ENCODE measurements around the gene ETDB.
"Not testable (repeated sequence)": the region's sequence is repeated elsewhere in the genome, so short reads cannot be mapped to it uniquely, and the experiment has no call there.

Gene ETDB

GRCh38 chrX:135099493-135099783 is 20.9 kb downstream of the ETDB start (continued):
- TF ChIP-seq CREB5 (CRISPR knock-in tag; IDR thresholded peaks at IDR 0.05; ENCODE audit: low read depth): no peak
- TF ChIP-seq ZNF8 (CRISPR knock-in tag; IDR thresholded peaks at IDR 0.05): no peak
- no peak for TF ChIP-seq ZC3H10 (CRISPR knock-in tag; IDR thresholded peaks at IDR 0.05)
- no peak for TF ChIP-seq CSRNP3 (CRISPR knock-in tag; IDR thresholded peaks at IDR 0.05)
- TF ChIP-seq TOX (CRISPR knock-in tag; IDR thresholded peaks at IDR 0.05; ENCODE audit: borderline replicate concordance): no peak
- no peak for TF ChIP-seq OSR1 (CRISPR knock-in tag; IDR thresholded peaks at IDR 0.05)
- TF ChIP-seq TCF4 (CRISPR knock-in tag; IDR thresholded peaks at IDR 0.05; ENCODE audit: borderline replicate concordance): no peak
- TF ChIP-seq ISL1 (CRISPR knock-in tag; IDR thresholded peaks at IDR 0.05): no peak
- TF ChIP-seq ESRRG (CRISPR knock-in tag; IDR thresholded peaks at IDR 0.05): no peak

- ATAC-seq: not testable (repeated sequence)
These were observed 23.1 kb downstream of the ETDB start for GRCh38 chrX:135097196-135097744.

- TF ChIP-seq ZNF565 (CRISPR knock-in tag; conservative IDR thresholded peaks at IDR 0.05; ENCODE audit: low read depth) (no peak), TOX (CRISPR knock-in tag; IDR thresholded peaks at IDR 0.05; ENCODE audit: borderline replicate concordance) (no peak), CREB5 (CRISPR knock-in tag; IDR thresholded peaks at IDR 0.05; ENCODE audit: low read depth) (no peak), BACH2 (CRISPR knock-in tag; IDR thresholded peaks at IDR 0.05; ENCODE audit: borderline replicate concordance) (no peak), PATZ1 (CRISPR knock-in tag; IDR thresholded peaks at IDR 0.05; ENCODE audit: borderline replicate concordance) (no peak), GLIS3 (CRISPR knock-in tag; IDR thresholded peaks at IDR 0.05) (no peak), ZNF70 (CRISPR knock-in tag; IDR thresholded peaks at IDR 0.05) (no peak), CSDC2 (CRISPR knock-in tag; IDR thresholded peaks at IDR 0.05) (no peak), ZNF8 (CRISPR knock-in tag; IDR thresholded peaks at IDR 0.05) (no peak), PPARA (CRISPR knock-in tag; IDR thresholded peaks at IDR 0.05; ENCODE audit: borderline replicate concordance) (no peak), TSHZ2 (CRISPR knock-in tag; IDR thresholded peaks at IDR 0.05) (no peak), CSRNP3 (CRISPR knock-in tag; IDR thresholded peaks at IDR 0.05) (no peak), ARNTL (CRISPR knock-in tag; IDR thresholded peaks at IDR 0.05; ENCODE audit: borderline replicate concordance, low read depth) (no peak)
These were observed 24.6 kb downstream of the ETDB start for GRCh38 chrX:135095715-135096114.

GRCh38 chrX:135094726-135095125 is 25.6 kb downstream of the ETDB start:
- no peak for ATAC-seq
- TF ChIP-seq GLIS3 (CRISPR knock-in tag; IDR thresholded peaks at IDR 0.05): no peak
- TF ChIP-seq ZC3H10 (CRISPR knock-in tag; IDR thresholded peaks at IDR 0.05): no peak
- TF ChIP-seq SNAI2 (CRISPR knock-in tag; IDR thresholded peaks at IDR 0.05): no peak
- no peak for TF ChIP-seq ARNTL (CRISPR knock-in tag; IDR thresholded peaks at IDR 0.05; ENCODE audit: borderline replicate concordance, low read depth)
- no peak for TF ChIP-seq ZNF565 (CRISPR knock-in tag; conservative IDR thresholded peaks at IDR 0.05; ENCODE audit: low read depth)
- no peak for TF ChIP-seq ZFP30 (CRISPR knock-in tag; IDR thresholded peaks at IDR 0.05)
- TF ChIP-seq OSR1 (CRISPR knock-in tag; IDR thresholded peaks at IDR 0.05): no peak
- TF ChIP-seq TCF4 (CRISPR knock-in tag; IDR thresholded peaks at IDR 0.05; ENCODE audit: borderline replicate concordance): no peak
- TF ChIP-seq TSHZ2 (CRISPR knock-in tag; IDR thresholded peaks at IDR 0.05): no peak
- TF ChIP-seq CSRNP3 (CRISPR knock-in tag; IDR thresholded peaks at IDR 0.05): no peak
- no peak for TF ChIP-seq ZNF8 (CRISPR knock-in tag; IDR thresholded peaks at IDR 0.05)
- TF ChIP-seq TOX (CRISPR knock-in tag; IDR thresholded peaks at IDR 0.05; ENCODE audit: borderline replicate concordance): no peak

More at GRCh38 chrX:135095715-135096114, 24.6 kb downstream of the ETDB start:
- no peak for ATAC-seq

Data from SK-N-SH treated with all-trans-retinoic acid at 6 μM for 48 hours (cell line).